HepG2 (cell line): Measurements from ENCODE around the gene CACNA1F. TPM values are rescaled to one million over a fixed set of nuclear protein-coding genes. Genes with fewer than 3 reads are reported as not detected.

Experiments
- ATAC-seq: fragments of 200-7000 bp; cut with Tn5 transposase; 3 replicates; pipeline ENCODE4 v1.9.1; 2020; ENCODE audit warnings: mild to moderate bottlenecking, moderate library complexity
- BruUV-seq: library from RNA; stranded (reverse); fragments of 400-500 nt; replicated peaks from 2 replicates; lab custom pipeline; 2021; lab: Mats Ljungman, UMichigan
- CTCF ChIA-PET: fragments of 300-600 bp; formaldehyde crosslinking; extraction: SDS; loops from one replicate; lab custom pipeline; 2021; ENCODE audit warnings: low total read pairs, inconsistent platforms, low intra/inter-chr PET ratio; lab: Yijun Ruan, JAX
- POLR2A ChIA-PET: fragments of 350-600 bp; sonication (Branson Sonifier 250); formaldehyde crosslinking; loops from one replicate; lab custom pipeline; 2020; ENCODE audit warnings: antibody characterized with exemption, inconsistent platforms; lab: Yijun Ruan, JAX
- DNase-seq: peaks from one replicate; pipeline ENCODE4 v3.0.0-alpha.2; 2015; ENCODE audit warnings: low spot score
- FAIRE-seq: peaks from 3 replicates; lab custom pipeline; 2011; peaks lifted over from hg19 to GRCh38; lab: Jason Lieb, UNC
- H2AFZ ChIP-seq: one replicate; pipeline ENCODE4 v1.6.1; 2011; ENCODE audit warnings: low read length, inconsistent platforms
- H3K27ac ChIP-seq: fragments of 300-600 bp; 3 replicates; pipeline ENCODE4 v1.8.0; 2011; ENCODE audit warnings: mixed run types, mild to moderate bottlenecking, mixed read lengths, low read length, inconsistent platforms; ENCODE audit not compliant: insufficient read depth; ENCODE audit errors: extremely low read length
- H3K27me3 ChIP-seq, 2 experiments: fragments of 200-600 bp in 1 of 2; 2 replicates in 1 of 2; 3 replicates in 1 of 2; pipeline versions ENCODE4 v1.6.0 to v1.8.0; 2011; ENCODE audit warnings: low read length in 2 of 2, mild to moderate bottlenecking in 2 of 2, moderate library complexity in 2 of 2, inconsistent platforms in 1 of 2; ENCODE audit not compliant: insufficient read depth in 2 of 2, control insufficient read depth in 1 of 2
- H3K36me3 ChIP-seq, 2 experiments: fragments of 200-600 bp in 1 of 2; replicated peaks in 1 of 2; 2 replicates in 1 of 2; 3 replicates in 1 of 2; pipeline versions ENCODE4 v1.5.1 to v1.8.0; 2011; ENCODE audit warnings: low read length in 2 of 2, inconsistent platforms in 1 of 2; ENCODE audit not compliant: insufficient read depth in 2 of 2, control insufficient read depth in 1 of 2
- H3K4me1 ChIP-seq: 2 replicates; pipeline ENCODE4 v1.5.1; 2012; ENCODE audit warnings: low read length, inconsistent platforms; ENCODE audit not compliant: insufficient read depth
- H3K4me2 ChIP-seq: 2 replicates; pipeline ENCODE4 v1.6.0; 2011; ENCODE audit warnings: low read depth, low read length, inconsistent platforms
- H3K4me3 ChIP-seq, 3 experiments: fragments of 200-600 bp in 1 of 3; sonication (generic), shearing (Covaris generic) in 1 of 3; replicated peaks in 1 of 3; 2 replicates each; pipeline ENCODE4 v1.5.1; 2011 to 2016; ENCODE audit warnings: low read length in 3 of 3, inconsistent platforms in 2 of 3, low read depth in 2 of 3, mild to moderate bottlenecking in 2 of 3, control low read depth in 1 of 3, mixed read lengths in 1 of 3; ENCODE audit not compliant: insufficient read depth in 1 of 3
- H3K79me2 ChIP-seq: one replicate; pipeline ENCODE4 v1.6.1; 2011; ENCODE audit warnings: low read length, inconsistent platforms; ENCODE audit not compliant: insufficient read depth
- H3K9ac ChIP-seq: 2 replicates; pipeline ENCODE4 v1.6.0; 2011; ENCODE audit warnings: mild to moderate bottlenecking, low read depth, low read length, inconsistent platforms; ENCODE audit not compliant: insufficient read depth
- H3K9me3 ChIP-seq: 2 replicates; pipeline ENCODE4 v1.5.1; 2012; ENCODE audit warnings: mild to moderate bottlenecking, low read length
- H4K20me1 ChIP-seq: 2 replicates; pipeline ENCODE4 v1.6.0; 2011; ENCODE audit warnings: inconsistent platforms, mild to moderate bottlenecking, low read length, moderate library complexity; ENCODE audit not compliant: insufficient read depth
- GPN1 ChIP-seq: sonication (generic); formaldehyde crosslinking; IDR thresholded peaks from 2 replicates; pipeline ENCODE4 v1.5.1; 2020; ENCODE audit warnings: missing genetic modification reagents, borderline replicate concordance
- HOXD1 ChIP-seq: sonication (generic); formaldehyde crosslinking; IDR thresholded peaks from 2 replicates; pipeline ENCODE4 v1.5.0; 2020; ENCODE audit warnings: missing genetic modification reagents
- LRRFIP1 ChIP-seq: sonication (generic); formaldehyde crosslinking; conservative IDR thresholded peaks from 2 replicates; pipeline ENCODE4 v1.4.0; 2020; ENCODE audit warnings: missing genetic modification reagents
- MED8 ChIP-seq: sonication (generic); formaldehyde crosslinking; IDR thresholded peaks from 2 replicates; pipeline ENCODE4 v1.8.1; 2023; ENCODE audit warnings: mild to moderate bottlenecking, missing genetic modification reagents; ENCODE audit not compliant: insufficient replicate concordance
- MXD4 ChIP-seq: IDR thresholded peaks from 2 replicates; pipeline ENCODE4 v1.6.1; 2016; ENCODE audit warnings: mild to moderate bottlenecking, missing biosample characterization, missing genetic modification reagents
- PAX8 ChIP-seq: sonication (generic); formaldehyde crosslinking; IDR thresholded peaks from 2 replicates; pipeline ENCODE4 v1.8.0; 2022; ENCODE audit warnings: mild to moderate bottlenecking, missing genetic modification reagents, borderline replicate concordance
- ZNF552 ChIP-seq: sonication (generic); formaldehyde crosslinking; IDR thresholded peaks from 2 replicates; pipeline ENCODE4 v1.9.0; 2022; ENCODE audit warnings: missing genetic modification reagents, mild to moderate bottlenecking, borderline replicate concordance
- ZNF563 ChIP-seq: sonication (generic); formaldehyde crosslinking; IDR thresholded peaks from 2 replicates; pipeline ENCODE4 v1.8.0; 2022; ENCODE audit warnings: mild to moderate bottlenecking, moderate library complexity, missing genetic modification reagents
- WGBS: methylation state at CpG from one replicate; pipeline ENCODE4 v1.1.6; 2017; ENCODE audit warnings: low lambda C conversion rate; 5-methylcytosine and 5-hydroxymethylcytosine counted together
- in situ Hi-C: cut with HindIII; loops from 2 replicates; pipeline ENCODE4 v1.10.0; 2017; ENCODE audit warnings: low pct_unique_long_range_greater_than_20kb; ENCODE audit not compliant: extremely low pct_ligation_motif_present
- intact Hi-C: fragments of 100-400 bp; cut with micrococcal nuclease; formaldehyde crosslinking; loops from one replicate; pipeline ENCODE4 v1.10.0; 2022; ENCODE audit not compliant: unreplicated experiment
- polyA plus RNA-seq, 8 experiments: library from polyadenylated mRNA; depleted of rRNA in 3 of 8; stranded (reverse) in 7 of 8; unstranded in 1 of 8; fragments of >200 nt; fragmentation: Illumina TruSeq in 4 of 8; extraction: Trizol in 4 of 8; gene quantifications; 2 replicates each; pipeline versions ENCODE4 v1.2.1 to v1.2.3, GENCODE V29; 2011 to 2016; ENCODE audit warnings: low read depth in 4 of 8, missing spikeins in 1 of 8, mixed read lengths in 1 of 8; ENCODE audit not compliant: insufficient read depth in 1 of 8
- total RNA-seq, 5 experiments: library from RNA; depleted of rRNA; stranded (reverse); fragments of >200 nt; fragmentation: Illumina TruSeq; extraction: Trizol; gene quantifications; 2 replicates each; pipeline ENCODE4 v1.2.3, GENCODE V29; 2016; ENCODE audit warnings: low read depth in 1 of 5

The CACNA1F gene
- total and polyA plus RNA-seq, 2 of the 13 experiments (the other 11 are each of a cell fraction or from before 2014, with no cell fraction given): 0.03 TPM; not detected in 1

GRCh38 chrX:49189606-49190005 is 43.5 kb downstream of the CACNA1F start:
- Histone ChIP-seq H2AFZ (no peak overlapping the region), H3K36me3 (no peaks in the 10 kb centered on the region), H3K4me3 (0 out of 6 replicates have a peak overlapping the region, but pooled peaks of 1 of the 3 experiments have one; percentile 49), H4K20me1 (no peaks in the 10 kb centered on the region), H3K27ac (no peak overlapping the region), H3K9me3 (no peaks in the 10 kb centered on the region), H3K79me2 (no peaks in the 10 kb centered on the region), H3K27me3 (no peaks in the 10 kb centered on the region), H3K4me1 (peaks cover 54% of the 10 kb centered on the region), H3K4me2 (peak overlapping the region; percentile 58), H3K9ac (0 out of 2 replicates have a peak overlapping the region, but pooled peaks have one; percentile 8)
- ChIA-PET POLR2A (interaction anchor here (1.0 kb wide), 1 partner anchor 21 kb away, joined by 3 read pairs; no protein-coding TSS in a partner anchor), CTCF (no interaction called here)
- intact Hi-C loops (loop anchor here (5.0 kb wide), 2 partner anchors 78 to 452 kb away; partner anchors contain the start of gene PPP1R3F), in situ Hi-C loops (loop anchor here (5.0 kb wide), 1 partner anchor 67 kb away; the partner anchor contains the start of gene GPKOW)
- BruUV-seq: no TSS peak
- TF ChIP-seq MXD4 (no peak), LRRFIP1 (CRISPR knock-in tag) (no peak), PAX8 (CRISPR knock-in tag) (no peak), ZNF552 (CRISPR knock-in tag) (no peak), ZNF563 (CRISPR knock-in tag) (no peak), HOXD1 (CRISPR knock-in tag) (no peak), GPN1 (CRISPR knock-in tag) (no peak), MED8 (CRISPR knock-in tag) (no peak)
- DNase-seq (no peak), ATAC-seq (no peak), FAIRE-seq (peak; percentile 36)
- WGBS: 53% methylated on average over 6 of the region's 6 CpGs
